Neural cell (in vitro differentiated cells): ENCODE results near the gene PDE3B.

Source experiments
- EZH2 ChIP-seq: fragments of 200-600, 300-800 bp; shearing (Covaris generic), sonication (generic); IDR thresholded peaks from 2 replicates; pipeline ENCODE4 v1.6.1; 2014; ENCODE audit warnings: antibody characterized with exemption, low read length, borderline replicate concordance, mild to moderate bottlenecking; ENCODE audit not compliant: insufficient read depth, poor library complexity, severe bottlenecking
- POLR2AphosphoS5 ChIP-seq: IDR thresholded peaks from 2 replicates; pipeline ENCODE4 v1.6.1; 2012
- RAD21 ChIP-seq: fragments of 450-650 bp; conservative IDR thresholded peaks from 2 replicates; pipeline ENCODE4 v1.6.1; 2014; ENCODE audit warnings: antibody characterized with exemption, mild to moderate bottlenecking, moderate library complexity

DNA sequence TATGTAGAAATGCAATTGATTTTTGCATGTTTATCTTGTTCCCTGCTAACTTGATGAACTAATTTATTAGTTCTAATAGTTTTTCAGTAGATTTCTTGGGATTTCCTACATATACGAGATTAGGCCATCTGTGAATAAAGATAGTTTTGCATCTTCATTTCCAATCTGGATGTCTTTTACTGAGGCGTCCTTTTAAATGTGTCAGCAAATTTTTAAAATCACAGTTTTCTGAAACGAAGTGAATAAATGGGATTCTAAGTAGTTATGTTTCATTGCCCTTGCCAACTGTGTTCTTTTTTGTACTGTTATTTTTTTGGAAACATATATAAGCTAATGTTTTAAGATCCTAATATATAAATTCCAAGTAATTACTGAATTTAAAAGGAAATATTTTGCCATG, 198.4 kb downstream of the PDE3B start:
- TF ChIP-seq POLR2AphosphoS5 (no peak), RAD21 (no peak), EZH2 (no peak)
